ENCODE measurements around the gene A3GALT2.
"Not testable (repeated sequence)": the region's sequence is repeated elsewhere in the genome, so short reads cannot be mapped to it uniquely, and the experiment has no call there.

Gene A3GALT2

GRCh38 chr1:33296824-33297223, 24.1 kb downstream of the A3GALT2 start:
- Histone ChIP-seq H3K9me3 (ENCODE audit: control insufficient read depth, low read length) (no peaks in the 10 kb centered on the region), H3K4me3 (ENCODE audit: low read length) (no peak overlapping the region), H3K4me1 (ENCODE audit: control insufficient read depth, insufficient read depth, low read length) (peaks cover 33% of the 10 kb centered on the region), H3K27me3 (replicated peaks; ENCODE audit: control insufficient read depth, insufficient read depth, low read length) (no peaks in the 10 kb centered on the region), H3K36me3 (ENCODE audit: control insufficient read depth, insufficient read depth, low read length, severe bottlenecking) (peaks cover 12% of the 10 kb centered on the region), H3K9ac (ENCODE audit: low read length) (no peak overlapping the region)
- no peak for DNase-seq (ENCODE audit: low read depth)

DNA sequence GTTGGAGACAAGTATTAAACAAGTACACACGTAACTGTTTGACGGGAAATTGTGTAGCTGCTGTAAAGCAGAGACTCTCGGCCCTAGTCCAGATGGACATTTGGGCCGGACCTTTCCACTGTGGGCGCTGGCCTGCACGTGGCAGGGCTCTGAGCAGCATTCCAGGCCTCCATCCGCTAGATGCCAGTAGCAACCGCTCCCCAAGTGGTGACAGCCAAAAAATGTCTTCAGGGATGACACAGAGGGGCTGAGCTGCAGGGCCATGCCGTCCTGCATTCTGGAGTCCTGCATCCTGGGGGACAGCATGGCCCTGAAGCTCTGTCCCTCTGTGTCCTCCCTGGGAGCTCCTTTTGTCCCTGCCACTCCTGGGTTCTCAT, 24.8 kb downstream of the A3GALT2 start:
- Histone ChIP-seq H3K27me3 (replicated peaks; ENCODE audit: control insufficient read depth, insufficient read depth, low read length) (no peaks in the 10 kb centered on the region), H3K4me1 (ENCODE audit: control insufficient read depth, insufficient read depth, low read length) (peaks cover 25% of the 10 kb centered on the region), H3K9ac (ENCODE audit: low read length) (peak overlapping the region; percentile 34), H3K4me3 (ENCODE audit: low read length) (no peak overlapping the region), H3K9me3 (ENCODE audit: control insufficient read depth, low read length) (no peaks in the 10 kb centered on the region), H3K36me3 (ENCODE audit: control insufficient read depth, insufficient read depth, low read length, severe bottlenecking) (peaks cover 12% of the 10 kb centered on the region)
- no peak for DNase-seq (ENCODE audit: low read depth)

- no peak overlapping the region for H3K4me3 ChIP-seq (ENCODE audit: low read length)
- H3K4me1 ChIP-seq (ENCODE audit: control insufficient read depth, insufficient read depth, low read length), result peaks cover 20% of the 10 kb centered on the region
- H3K9me3 ChIP-seq (ENCODE audit: control insufficient read depth, low read length), result no peaks in the 10 kb centered on the region
- peaks cover 12% of the 10 kb centered on the region for H3K36me3 ChIP-seq (ENCODE audit: control insufficient read depth, insufficient read depth, low read length, severe bottlenecking)
- no peaks in the 10 kb centered on the region for H3K27me3 ChIP-seq (replicated peaks; ENCODE audit: control insufficient read depth, insufficient read depth, low read length)
- DNase-seq (ENCODE audit: low read depth), result peak; percentile 90
- peak overlapping the region; percentile 34 for H3K9ac ChIP-seq (ENCODE audit: low read length)
Measured at GRCh38 chr1:33295450-33296081, 25.3 kb downstream of the A3GALT2 start.

DNA sequence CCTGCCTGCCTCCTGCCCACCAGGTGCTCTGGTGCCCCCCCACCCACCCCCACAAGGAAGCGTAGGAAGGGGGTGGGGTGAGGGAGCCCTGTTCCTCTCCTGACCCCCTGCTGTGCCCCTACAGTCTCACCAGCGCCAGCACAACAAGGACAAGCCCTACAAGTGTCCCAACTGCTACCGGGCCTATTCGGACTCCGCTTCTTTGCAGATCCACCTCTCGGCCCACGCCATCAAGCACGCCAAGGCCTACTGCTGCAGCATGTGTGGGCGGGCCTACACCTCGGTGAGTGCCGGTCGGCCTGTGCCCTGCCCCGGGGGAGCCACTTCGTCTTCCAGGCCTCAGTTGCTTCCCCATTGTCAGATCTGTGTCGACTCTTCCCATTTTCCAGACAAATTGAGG, 25.9 kb downstream of the A3GALT2 start:
- Histone ChIP-seq H3K9ac (ENCODE audit: low read length) (no peak overlapping the region), H3K4me3 (ENCODE audit: low read length) (no peak overlapping the region), H3K36me3 (ENCODE audit: control insufficient read depth, insufficient read depth, low read length, severe bottlenecking) (peaks cover 13% of the 10 kb centered on the region), H3K9me3 (ENCODE audit: control insufficient read depth, low read length) (no peaks in the 10 kb centered on the region), H3K4me1 (ENCODE audit: control insufficient read depth, insufficient read depth, low read length) (peaks cover 15% of the 10 kb centered on the region), H3K27me3 (replicated peaks; ENCODE audit: control insufficient read depth, insufficient read depth, low read length) (no peaks in the 10 kb centered on the region)
- no peak for DNase-seq (ENCODE audit: low read depth)

GRCh38 chr1:33294071-33295010, 26.6 kb downstream of the A3GALT2 start:
- no peaks in the 10 kb centered on the region for H3K27me3 ChIP-seq (replicated peaks; ENCODE audit: control insufficient read depth, insufficient read depth, low read length)
- no peak overlapping the region for H3K9ac ChIP-seq (ENCODE audit: low read length)
- H3K36me3 ChIP-seq (ENCODE audit: control insufficient read depth, insufficient read depth, low read length, severe bottlenecking), result peaks cover 19% of the 10 kb centered on the region
- DNase-seq (ENCODE audit: low read depth), result no peak
- peaks cover 13% of the 10 kb centered on the region for H3K4me1 ChIP-seq (ENCODE audit: control insufficient read depth, insufficient read depth, low read length)
- H3K9me3 ChIP-seq (ENCODE audit: control insufficient read depth, low read length), result no peaks in the 10 kb centered on the region
- H3K4me3 ChIP-seq (ENCODE audit: low read length), result no peak overlapping the region

- peaks cover 19% of the 10 kb centered on the region for H3K36me3 ChIP-seq (ENCODE audit: control insufficient read depth, insufficient read depth, low read length, severe bottlenecking)
- no peaks in the 10 kb centered on the region for H3K27me3 ChIP-seq (replicated peaks; ENCODE audit: control insufficient read depth, insufficient read depth, low read length)
- no peak overlapping the region for H3K9ac ChIP-seq (ENCODE audit: low read length)
- no peak overlapping the region for H3K4me3 ChIP-seq (ENCODE audit: low read length)
- DNase-seq (ENCODE audit: low read depth), result no peak
- peaks cover 10% of the 10 kb centered on the region for H3K4me1 ChIP-seq (ENCODE audit: control insufficient read depth, insufficient read depth, low read length)
- no peaks in the 10 kb centered on the region for H3K9me3 ChIP-seq (ENCODE audit: control insufficient read depth, low read length)
Measured at GRCh38 chr1:33292726-33293340, 28.1 kb downstream of the A3GALT2 start.

- H3K4me3 ChIP-seq (ENCODE audit: low read length); H3K9me3 ChIP-seq (ENCODE audit: control insufficient read depth, low read length); H3K27me3 ChIP-seq (replicated peaks; ENCODE audit: control insufficient read depth, insufficient read depth, low read length); H3K9ac ChIP-seq (ENCODE audit: low read length); H3K4me1 ChIP-seq (ENCODE audit: control insufficient read depth, insufficient read depth, low read length); DNase-seq (ENCODE audit: low read depth): not testable (repeated sequence)
- peaks cover 24% of the 10 kb centered on the region for H3K36me3 ChIP-seq (ENCODE audit: control insufficient read depth, insufficient read depth, low read length, severe bottlenecking)
Measured at GRCh38 chr1:33290615-33291014, 30.3 kb downstream of the A3GALT2 start.

DNA sequence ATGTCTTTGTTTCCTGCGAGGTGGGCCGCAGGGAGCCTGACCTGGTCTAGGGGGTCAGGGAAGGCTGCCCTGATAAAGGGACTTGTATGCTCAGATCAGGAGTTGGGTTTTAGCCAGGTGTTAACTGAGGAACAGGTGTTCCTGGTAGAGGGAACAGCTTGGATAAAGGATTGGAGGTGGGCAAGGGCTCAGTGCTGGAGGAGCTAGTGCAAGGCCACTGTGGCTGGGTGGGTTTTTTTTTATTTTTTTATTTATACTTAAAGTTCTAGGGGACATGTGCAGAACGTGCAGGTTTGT, 31.1 kb downstream of the A3GALT2 start:
- H3K36me3 ChIP-seq (ENCODE audit: control insufficient read depth, insufficient read depth, low read length, severe bottlenecking), result peaks cover 25% of the 10 kb centered on the region
- no peak overlapping the region for H3K9ac ChIP-seq (ENCODE audit: low read length)
- no peak for DNase-seq (ENCODE audit: low read depth)

DNA sequence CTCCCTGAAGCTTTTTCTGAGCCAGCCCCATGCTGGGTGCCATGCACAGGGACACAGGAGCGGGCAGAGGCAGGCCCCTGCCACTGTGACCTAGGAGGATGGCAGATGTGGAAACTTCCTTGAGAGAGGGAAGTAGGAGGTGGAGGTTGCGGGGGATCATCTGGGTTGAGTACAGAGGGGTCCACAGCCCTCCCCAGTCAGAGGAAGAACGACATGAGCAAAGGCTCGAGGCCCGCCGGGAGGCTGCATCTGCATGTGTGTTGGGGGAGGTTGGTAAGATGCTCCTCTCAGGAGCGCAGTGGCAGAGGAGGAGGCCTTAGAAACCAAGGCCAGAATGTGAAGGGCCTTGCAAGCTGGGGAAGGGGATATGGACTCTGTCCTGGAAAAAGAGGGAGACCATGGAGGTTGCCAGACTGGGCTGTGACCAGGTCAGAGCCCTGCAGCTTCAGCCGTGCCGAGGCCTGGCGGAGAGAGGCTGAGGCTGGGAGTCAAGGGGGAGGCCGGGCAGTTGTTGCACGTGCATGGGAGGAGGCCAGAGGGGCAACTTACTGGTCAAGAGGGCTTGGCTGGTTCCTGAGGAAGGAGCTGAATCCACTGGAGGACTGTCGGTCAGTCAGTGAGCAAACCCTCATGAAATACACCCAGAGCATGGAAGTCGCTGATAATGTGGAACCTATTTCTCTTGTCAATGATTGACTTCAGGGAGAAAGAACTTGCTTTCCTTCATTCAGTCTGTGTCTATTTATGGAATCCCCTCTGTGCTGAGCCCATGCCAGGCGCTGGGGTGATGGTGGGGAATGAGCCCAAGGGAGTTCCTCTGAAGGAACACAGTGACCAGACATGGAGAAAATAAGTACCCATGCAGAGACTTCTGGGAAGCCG, 31.7 kb downstream of the A3GALT2 start:
- Histone ChIP-seq H3K4me3 (ENCODE audit: low read length) (no peak overlapping the region), H3K27me3 (replicated peaks; ENCODE audit: control insufficient read depth, insufficient read depth, low read length) (no peaks in the 10 kb centered on the region), H3K9me3 (ENCODE audit: control insufficient read depth, low read length) (no peaks in the 10 kb centered on the region), H3K9ac (ENCODE audit: low read length) (no peak overlapping the region), H3K36me3 (ENCODE audit: control insufficient read depth, insufficient read depth, low read length, severe bottlenecking) (peaks cover 29% of the 10 kb centered on the region), H3K4me1 (ENCODE audit: control insufficient read depth, insufficient read depth, low read length) (peaks cover 5% of the 10 kb centered on the region)
- DNase-seq (ENCODE audit: low read depth), result no peak

More for the DNA sequence above, 31.1 kb downstream of the A3GALT2 start:
- Histone ChIP-seq H3K27me3 (replicated peaks; ENCODE audit: control insufficient read depth, insufficient read depth, low read length) (no peaks in the 10 kb centered on the region), H3K4me3 (ENCODE audit: low read length) (no peak overlapping the region), H3K9me3 (ENCODE audit: control insufficient read depth, low read length) (no peaks in the 10 kb centered on the region), H3K4me1 (ENCODE audit: control insufficient read depth, insufficient read depth, low read length) (peaks cover 5% of the 10 kb centered on the region)

GRCh38 chr1:33287317-33287716, 33.6 kb downstream of the A3GALT2 start:
- Histone ChIP-seq H3K9me3 (ENCODE audit: control insufficient read depth, low read length) (no peaks in the 10 kb centered on the region), H3K36me3 (ENCODE audit: control insufficient read depth, insufficient read depth, low read length, severe bottlenecking) (peaks cover 38% of the 10 kb centered on the region), H3K4me3 (ENCODE audit: low read length) (no peak overlapping the region), H3K4me1 (ENCODE audit: control insufficient read depth, insufficient read depth, low read length) (no peaks in the 10 kb centered on the region), H3K27me3 (replicated peaks; ENCODE audit: control insufficient read depth, insufficient read depth, low read length) (no peaks in the 10 kb centered on the region), H3K9ac (ENCODE audit: low read length) (no peak overlapping the region)
- DNase-seq (ENCODE audit: low read depth), result no peak
